Uterus (tissue), 4 donors: Measurements from ENCODE around the gene SCAI. TPM values are rescaled to one million over a fixed set of nuclear protein-coding genes. Genes with fewer than 3 reads are reported as not detected.
"Not testable (repeated sequence)": the region's sequence is repeated elsewhere in the genome, so short reads cannot be mapped to it uniquely, and the experiment has no call there.

Experiments
- DNase-seq, 2 donors: peaks; one replicate each; pipeline ENCODE4 v3.0.0-alpha.2; 2019 to 2020
- H3K27ac ChIP-seq, 2 donors: fragments of 200-600 bp; sonication (generic); 1 replicate in 1 of 2; 2 replicates in 1 of 2; pipeline ENCODE4 v1.5.1; 2016 to 2018
- H3K27me3 ChIP-seq, 2 donors: fragments of 200-600 bp; sonication (generic); one replicate each; pipeline ENCODE4 v1.5.1; 2018 to 2019; ENCODE audit warnings: control low read depth in 1 of 2
- H3K36me3 ChIP-seq, 2 donors: fragments of 200-600 bp; sonication (generic); one replicate each; pipeline ENCODE4 v1.5.1; 2019; ENCODE audit warnings: control low read depth in 1 of 2
- H3K4me1 ChIP-seq, 2 donors: fragments of 200-600 bp; sonication (generic); one replicate each; pipeline ENCODE4 v1.5.1; 2018 to 2019; ENCODE audit warnings: control low read depth in 1 of 2
- H3K4me3 ChIP-seq, 2 donors: fragments of 200-600 bp; sonication (generic); 1 replicate in 1 of 2; 2 replicates in 1 of 2; pipeline ENCODE4 v1.5.1; 2018 to 2019; ENCODE audit warnings: mild to moderate bottlenecking in 1 of 2
- H3K9me3 ChIP-seq, 2 donors: fragments of 200-600 bp; sonication (generic); one replicate each; pipeline ENCODE4 v1.5.1; 2019; ENCODE audit warnings: control low read depth in 1 of 2
- POLR2A ChIP-seq, 2 donors: fragments of 450-650 bp; IDR thresholded peaks; one replicate each; pipeline ENCODE4 v1.6.1; 2016; ENCODE audit warnings: antibody characterized with exemption in 2 of 2, mild to moderate bottlenecking in 1 of 2, moderate library complexity in 1 of 2
- intact Hi-C: fragments of 100-400 bp; cut with DNase I; formaldehyde crosslinking; loops from one replicate; pipeline ENCODE4 v1.15.1; 2023; ENCODE audit warnings: low total_unique reads
- total RNA-seq, 4 donors: library from RNA; depleted of rRNA in 3 of 4; stranded (reverse); fragments of >200 nt in 3 of 4; gene quantifications; one replicate each; pipeline versions ENCODE4 v1.1.0 to v1.2.4, GENCODE V29; 2014 to 2023
- TF ChIP-seq, protein P1 (sequence below), 4 experiments: fragments of 200-600 bp in 2 of 4; fragments of 450-650 bp in 2 of 4; sonication (generic) in 2 of 4; IDR thresholded peaks; one replicate each; pipeline ENCODE4 v1.5.1; 2016 to 2019; ENCODE audit warnings: antibody characterized with exemption in 4 of 4, mild to moderate bottlenecking in 2 of 4, moderate library complexity in 1 of 4
- donor health status: DM: yes; HTN: yes; CAD: no.

The SCAI gene
- total RNA-seq, 4 donors from 2014 or later = 10.2 to 26.4 (median 14.4) TPM

DNA sequence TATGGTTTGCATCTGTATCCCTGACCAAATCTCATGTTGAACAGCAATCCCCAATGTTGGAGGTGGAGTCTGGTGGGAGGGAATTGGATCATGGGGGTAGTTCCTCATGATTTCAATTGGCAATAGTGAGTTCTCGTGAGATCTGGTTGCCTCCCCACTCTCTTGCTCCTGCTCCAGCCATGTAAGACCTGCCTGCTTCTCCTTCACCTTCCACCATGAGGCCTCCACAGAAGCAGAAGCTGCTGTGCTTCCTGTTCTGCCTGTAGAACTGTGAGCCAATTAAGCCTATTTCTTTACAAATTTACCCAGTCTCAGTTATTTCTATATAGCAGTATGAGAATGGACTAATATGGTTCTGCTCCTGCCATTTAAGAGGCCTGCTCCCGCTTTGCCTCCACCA, 32.9 kb downstream of the SCAI start:
- DNase-seq = no peak

DNA sequence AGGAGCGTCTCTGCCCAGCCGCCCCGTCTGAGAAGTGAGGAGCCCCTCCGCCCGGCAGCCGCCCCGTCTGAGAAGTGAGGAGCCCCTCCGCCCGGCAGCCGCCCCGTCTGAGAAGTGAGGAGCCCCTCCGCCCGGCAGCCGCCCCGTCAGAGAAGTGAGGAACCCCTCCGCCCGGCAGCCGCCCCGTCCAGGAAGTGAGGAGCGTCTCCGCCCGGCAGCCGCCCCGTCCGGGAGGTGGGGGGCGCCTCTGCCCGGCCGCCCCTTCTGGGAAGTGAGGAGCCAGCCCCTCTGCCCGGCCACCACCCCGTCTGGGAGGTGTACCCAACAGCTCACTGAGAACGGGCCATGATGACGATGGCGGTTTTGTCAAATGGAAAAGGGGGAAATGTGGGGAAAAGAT, 34.8 kb downstream of the SCAI start:
- H3K36me3 ChIP-seq, H3K9me3 ChIP-seq, H3K4me1 ChIP-seq, DNase-seq, intact Hi-C loops, H3K27ac ChIP-seq, H3K27me3 ChIP-seq, H3K4me3 ChIP-seq: not testable (repeated sequence)

More for the DNA sequence above, 32.9 kb downstream of the SCAI start:
- Histone ChIP-seq H3K4me3 (no peak overlapping the region), H3K9me3 (no peaks in the 10 kb centered on the region), H3K27ac (no peak overlapping the region), H3K36me3 (no peaks in the 10 kb centered on the region), H3K4me1 (no peaks in the 10 kb centered on the region), H3K27me3 (no peaks in the 10 kb centered on the region)
- intact Hi-C loops = no loop called here
- TF ChIP-seq, protein P1, sequence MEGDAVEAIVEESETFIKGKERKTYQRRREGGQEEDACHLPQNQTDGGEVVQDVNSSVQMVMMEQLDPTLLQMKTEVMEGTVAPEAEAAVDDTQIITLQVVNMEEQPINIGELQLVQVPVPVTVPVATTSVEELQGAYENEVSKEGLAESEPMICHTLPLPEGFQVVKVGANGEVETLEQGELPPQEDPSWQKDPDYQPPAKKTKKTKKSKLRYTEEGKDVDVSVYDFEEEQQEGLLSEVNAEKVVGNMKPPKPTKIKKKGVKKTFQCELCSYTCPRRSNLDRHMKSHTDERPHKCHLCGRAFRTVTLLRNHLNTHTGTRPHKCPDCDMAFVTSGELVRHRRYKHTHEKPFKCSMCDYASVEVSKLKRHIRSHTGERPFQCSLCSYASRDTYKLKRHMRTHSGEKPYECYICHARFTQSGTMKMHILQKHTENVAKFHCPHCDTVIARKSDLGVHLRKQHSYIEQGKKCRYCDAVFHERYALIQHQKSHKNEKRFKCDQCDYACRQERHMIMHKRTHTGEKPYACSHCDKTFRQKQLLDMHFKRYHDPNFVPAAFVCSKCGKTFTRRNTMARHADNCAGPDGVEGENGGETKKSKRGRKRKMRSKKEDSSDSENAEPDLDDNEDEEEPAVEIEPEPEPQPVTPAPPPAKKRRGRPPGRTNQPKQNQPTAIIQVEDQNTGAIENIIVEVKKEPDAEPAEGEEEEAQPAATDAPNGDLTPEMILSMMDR (IDR thresholded peaks at IDR 0.05) = no peak
- no peak for TF ChIP-seq POLR2A (IDR thresholded peaks at IDR 0.05)

DNA sequence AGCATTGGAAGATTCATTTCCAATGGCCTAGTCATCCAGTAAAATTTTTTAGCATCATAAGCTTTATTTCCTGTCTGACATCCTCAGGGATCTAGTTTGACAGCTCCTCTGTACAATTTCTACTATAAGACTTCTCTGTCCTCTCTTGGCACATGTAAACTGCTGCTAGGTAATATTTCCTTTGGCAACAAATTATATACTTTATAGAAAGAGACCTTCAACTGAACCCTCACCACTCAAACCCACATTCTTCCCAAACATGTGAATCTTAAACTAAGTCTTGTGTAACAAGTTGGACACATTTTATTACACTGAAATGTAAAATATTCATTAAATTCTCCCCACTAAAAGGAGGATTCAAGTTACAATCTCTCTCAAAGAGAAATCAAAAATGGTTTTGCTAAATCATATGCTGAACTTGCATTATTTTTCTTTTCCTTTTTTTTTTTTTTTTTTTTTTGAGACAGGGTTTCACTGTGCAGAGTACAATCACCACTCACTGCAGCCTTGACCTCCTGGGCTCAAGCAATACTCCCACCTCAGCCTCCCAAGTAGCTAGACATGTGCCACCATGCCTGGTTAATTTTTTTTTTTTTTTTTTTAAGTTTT, 36.9 kb downstream of the SCAI start:
- Histone ChIP-seq H3K4me1 (no peaks in the 10 kb centered on the region), H3K27me3 (no peaks in the 10 kb centered on the region), H3K36me3 (no peaks in the 10 kb centered on the region), H3K9me3 (no peaks in the 10 kb centered on the region), H3K27ac (no peak overlapping the region), H3K4me3 (no peak overlapping the region)
- no peak for DNase-seq
- no peak for TF ChIP-seq POLR2A (IDR thresholded peaks at IDR 0.05)
- TF ChIP-seq, protein P1 (IDR thresholded peaks at IDR 0.05) = no peak
- intact Hi-C loops = no loop called here

DNA sequence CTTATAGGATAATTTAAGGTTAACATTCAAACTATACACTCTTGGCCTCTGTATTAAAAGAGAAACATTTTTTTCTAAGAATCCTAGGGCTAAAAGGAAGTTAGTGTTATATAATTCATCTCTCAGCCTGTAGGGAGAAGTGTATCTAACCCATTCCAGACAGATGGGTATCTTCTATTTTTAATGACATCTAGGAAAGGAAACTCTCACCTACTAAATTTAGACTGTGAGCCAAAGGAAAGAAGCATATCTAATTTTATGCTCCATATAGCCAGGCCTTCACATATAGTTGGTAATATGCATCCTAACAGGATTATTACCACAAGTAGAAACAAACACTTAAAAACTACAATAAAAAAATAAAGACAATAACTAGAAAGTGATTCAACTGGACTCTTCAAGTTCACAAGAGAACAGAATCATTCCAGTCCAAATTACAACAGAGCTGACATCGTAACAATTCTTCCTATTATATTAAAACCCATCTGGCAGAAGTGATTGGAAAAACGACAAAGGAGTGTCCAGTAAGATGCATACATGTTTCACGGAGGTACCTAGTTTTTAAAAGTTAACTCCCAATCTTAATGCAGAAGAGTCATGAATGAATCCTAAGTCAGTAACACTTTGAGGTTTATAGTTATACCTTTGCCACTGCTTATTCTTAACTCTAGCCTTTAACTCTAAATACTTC, 39.4 kb downstream of the SCAI start:
- no peaks in the 10 kb centered on the region for H3K9me3 ChIP-seq
- no peak for DNase-seq
- H3K4me3 ChIP-seq = no peak overlapping the region
- no peaks in the 10 kb centered on the region for H3K4me1 ChIP-seq
- no peaks in the 10 kb centered on the region for H3K27me3 ChIP-seq
- intact Hi-C loops = no loop called here
- H3K36me3 ChIP-seq = no peaks in the 10 kb centered on the region
- H3K27ac ChIP-seq = no peak overlapping the region
- TF ChIP-seq, protein P1 (IDR thresholded peaks at IDR 0.05) = no peak
- TF ChIP-seq POLR2A (IDR thresholded peaks at IDR 0.05) = no peak

DNA sequence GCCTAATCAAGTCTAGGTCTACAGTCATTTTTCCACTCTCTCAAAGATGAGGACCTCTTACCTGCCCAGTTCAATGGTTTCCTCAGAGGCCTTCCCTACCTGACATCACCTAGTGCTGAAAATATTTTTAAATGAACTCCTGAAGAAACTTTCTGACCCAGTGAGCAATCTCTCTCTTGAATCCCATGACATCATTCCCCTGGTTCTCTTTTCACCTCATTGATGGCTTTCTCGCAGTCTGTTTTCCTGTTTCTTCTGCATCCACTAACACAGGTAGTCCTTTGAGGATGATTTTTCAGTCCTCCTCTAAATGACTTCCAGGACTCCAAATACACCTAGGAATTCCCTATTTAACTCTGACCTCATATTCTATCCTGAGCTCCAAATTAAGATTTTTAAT, 40.3 kb downstream of the SCAI start:
- intact Hi-C loops = no loop called here
- Histone ChIP-seq H3K4me1 (no peaks in the 10 kb centered on the region), H3K27me3 (no peaks in the 10 kb centered on the region), H3K9me3 (no peaks in the 10 kb centered on the region), H3K36me3 (no peaks in the 10 kb centered on the region), H3K4me3 (no peak overlapping the region), H3K27ac (no peak overlapping the region)
- no peak for TF ChIP-seq POLR2A (IDR thresholded peaks at IDR 0.05)
- TF ChIP-seq, protein P1 (IDR thresholded peaks at IDR 0.05) = no peak
- DNase-seq = no peak
